PC-9 (cell line): Measurements from ENCODE around the gene INTS7.

Source experiments
- CTCF ChIP-seq: fragments of 200-600 bp; sonication (generic); conservative IDR thresholded peaks from 2 replicates; pipeline ENCODE4 v1.6.1; 2017; ENCODE audit warnings: mixed run types, antibody characterized with exemption, mild to moderate bottlenecking, moderate library complexity
- EZH2 ChIP-seq: fragments of 200-600 bp; sonication (generic); IDR thresholded peaks from 2 replicates; pipeline ENCODE4 v1.8.0; 2017; ENCODE audit warnings: antibody characterized with exemption, low read depth

- TF ChIP-seq CTCF (no peak), EZH2 (no peak)
Observed at GRCh38 chr1:211924256-211924655, 111.1 kb downstream of the INTS7 start.
